IPS-NIHi7 (cell line): ENCODE results near the gene OR52B6.
"Not testable (repeated sequence)": the region's sequence is repeated elsewhere in the genome, so short reads cannot be mapped to it uniquely, and the experiment has no call there.

Source experiments
- DNase-seq: peaks from one replicate; pipeline ENCODE4 v3.0.0; 2012; ENCODE audit warnings: mixed read lengths; ENCODE audit errors: extremely low spot score

Gene OR52B6

GRCh38 chr11:5580577-5580976 lies at the start of gene OR52B6:
Gene OR52B6 (plus strand): TSS chr11:5580877. CDS start chr11:5580877, 0 bp downstream.
- DNase-seq, result no peak

- DNase-seq, result no peak
Observed at GRCh38 chr11:5531053-5531831, 49.4 kb upstream of the OR52B6 start.

- no peak for DNase-seq
Observed at GRCh38 chr11:5534046-5534445, 46.6 kb upstream of the OR52B6 start.

- DNase-seq, result no peak
Observed at GRCh38 chr11:5536482-5536881, 44.2 kb upstream of the OR52B6 start.

- DNase-seq, result no peak
Observed at GRCh38 chr11:5541427-5541826, 39.2 kb upstream of the OR52B6 start.

- no peak for DNase-seq
Observed at GRCh38 chr11:5546457-5546856, 34.2 kb upstream of the OR52B6 start.

- DNase-seq, result no peak
Observed at GRCh38 chr11:5547982-5548381, 32.7 kb upstream of the OR52B6 start.

GRCh38 chr11:5548440-5548839 lies 32.2 kb upstream of the OR52B6 start, which contains the start of gene OR52H1:
Gene OR52H1 (minus strand): TSS chr11:5548540. CDS start chr11:5545505, 3,035 bp downstream.
- DNase-seq, result no peak

- DNase-seq, result no peak
Observed at GRCh38 chr11:5550440-5551095, 30.1 kb upstream of the OR52B6 start.

GRCh38 chr11:5553343-5553742 lies 27.3 kb upstream of the OR52B6 start:
- DNase-seq, result no peak

- DNase-seq, result peak; percentile 11
Observed at GRCh38 chr11:5556596-5557188, 24.0 kb upstream of the OR52B6 start.

GRCh38 chr11:5557751-5558150 lies 22.9 kb upstream of the OR52B6 start:
- DNase-seq, result no peak

- no peak for DNase-seq
Observed at GRCh38 chr11:5564259-5565019, 16.2 kb upstream of the OR52B6 start.

- DNase-seq, result no peak
Observed at GRCh38 chr11:5574654-5575053, 6.0 kb upstream of the OR52B6 start.

- DNase-seq, result no peak
Observed at GRCh38 chr11:5575152-5575551, 5.5 kb upstream of the OR52B6 start.

GRCh38 chr11:5577101-5577500 lies 3.6 kb upstream of the OR52B6 start:
- DNase-seq, result no peak

GRCh38 chr11:5581014-5581413 lies 337 bp downstream of the OR52B6 start:
- no peak for DNase-seq

GRCh38 chr11:5584458-5584857 lies 3.8 kb downstream of the OR52B6 start:
- DNase-seq, result not testable (repeated sequence)

GRCh38 chr11:5589906-5590305 lies 9.2 kb downstream of the OR52B6 start:
- DNase-seq, result not testable (repeated sequence)

GRCh38 chr11:5591613-5592012 lies 10.9 kb downstream of the OR52B6 start:
- DNase-seq, result no peak

GRCh38 chr11:5592615-5593014 lies 11.9 kb downstream of the OR52B6 start:
- DNase-seq, result no peak

- DNase-seq, result no peak
Observed at GRCh38 chr11:5593146-5593545, 12.5 kb downstream of the OR52B6 start.
